ENCODE measurements around the gene NFIA. TPM values are rescaled to one million over a fixed set of nuclear protein-coding genes. Genes with fewer than 3 reads are reported as not detected.

The NFIA gene
- total and polyA plus RNA-seq, 2 of the 13 experiments (the other 11 are each of a cell fraction or from before 2014, with no cell fraction given): 14.7 to 28.5 TPM

- no peaks in the 10 kb centered on the region for H4K20me1 ChIP-seq (ENCODE audit: insufficient read depth, low read length)
- DNase-seq (ENCODE audit: low spot score) (peak; percentile 99), ATAC-seq (peak; percentile 51), FAIRE-seq (peak; percentile 97)
- POLR2A ChIA-PET: interaction anchor here (1.0 to 2.2 kb wide), 6 partner anchors 21 to 1264 kb away, joined by 3 to 10 read pairs (median 4); partner anchors contain the start of gene HOOK1
- no peaks in the 10 kb centered on the region; a peak in 1 of 5 replicates for H3K27me3 ChIP-seq (ENCODE audit: control insufficient read depth in 1 of 2, insufficient read depth in 2 of 2, low read length in 2 of 2)
- in situ Hi-C loops (cut with HindIII; ENCODE audit: extremely low pct_ligation_motif_present, low pct_unique_long_range_greater_than_20kb): no loop called here
- H3K36me3 ChIP-seq (replicated peaks in 1 of 2; ENCODE audit: control insufficient read depth in 1 of 2, insufficient read depth in 2 of 2, low read length in 2 of 2): no peaks in the 10 kb centered on the region
- H3K79me2 ChIP-seq (ENCODE audit: insufficient read depth, low read length): peaks cover 20% of the 10 kb centered on the region
- 5% methylated on average over 19 of the region's 19 CpGs for WGBS (ENCODE audit: low lambda C conversion rate)
- peak overlapping the region; percentile 89 for H3K4me2 ChIP-seq (ENCODE audit: low read depth, low read length)
- CTCF ChIA-PET (ENCODE audit: low intra/inter-chr PET ratio, low total read pairs): no interaction called here
- peak overlapping the region; percentile 35 for H2AFZ ChIP-seq (ENCODE audit: low read length)
- intact Hi-C loops (cut with micrococcal nuclease; ENCODE audit: unreplicated experiment): loop anchor here (2.0 to 5.0 kb wide), 2 partner anchors 21 to 34 kb away; no protein-coding TSS in a partner anchor
- no peaks in the 10 kb centered on the region for H3K9me3 ChIP-seq (ENCODE audit: low read length)
- H3K9ac ChIP-seq (ENCODE audit: insufficient read depth, low read depth, low read length): peak overlapping the region; percentile 70
- H3K4me1 ChIP-seq (ENCODE audit: insufficient read depth, low read length): peaks cover 43% of the 10 kb centered on the region
- peak overlapping the region; percentile 72 to 92 (median 80) for H3K4me3 ChIP-seq (replicated peaks in 1 of 3; ENCODE audit: insufficient read depth in 1 of 3, low read depth in 2 of 3, low read length in 3 of 3)
- H3K27ac ChIP-seq (ENCODE audit: extremely low read length, insufficient read depth, low read length): peak overlapping the region; percentile 90
- BruUV-seq (replicated peaks): no TSS peak
- no peak for TF ChIP-seq GFI1 (CRISPR knock-in tag; IDR thresholded peaks at IDR 0.05; ENCODE audit: borderline replicate concordance)
- TF ChIP-seq ZNF362 (CRISPR knock-in tag; IDR thresholded peaks at IDR 0.05; ENCODE audit: borderline replicate concordance): peak; percentile 58; the same call in 1 of the 2 replicates
- no peak for TF ChIP-seq CBFB (CRISPR knock-in tag; IDR thresholded peaks at IDR 0.05)
- no peak for TF ChIP-seq STAG1 (CRISPR knock-in tag; IDR thresholded peaks at IDR 0.05)
- no peak for TF ChIP-seq DDIT3 (CRISPR knock-in tag; IDR thresholded peaks at IDR 0.05)
- peak; percentile 52; the same call in 1 of the 2 replicates for TF ChIP-seq ARID5B (CRISPR knock-in tag; IDR thresholded peaks at IDR 0.05)
- peak; percentile 18; the same call in 1 of the 2 replicates for TF ChIP-seq ZNF331 (CRISPR knock-in tag; IDR thresholded peaks at IDR 0.05)
- TF ChIP-seq CEBPZ (IDR thresholded peaks at IDR 0.05; ENCODE audit: low read length): peak; percentile 82
- no peak for TF ChIP-seq NCOA2 (CRISPR knock-in tag; IDR thresholded peaks at IDR 0.05)
- no peak for TF ChIP-seq SNRNP70 (IDR thresholded peaks at IDR 0.05; ENCODE audit: low read depth, low read length)
- no peak for TF ChIP-seq CERS6 (CRISPR knock-in tag; IDR thresholded peaks at IDR 0.05)
- TF ChIP-seq KDM6A (CRISPR knock-in tag; IDR thresholded peaks at IDR 0.05; ENCODE audit: low read depth): no peak
Observed at GRCh38 chr1:61077676-61078541, 4.5 kb upstream of the NFIA start.
